MM.1S (cell line): ENCODE results near the gene NHLH2.

Source experiments
- CTCF ChIP-seq: fragments of 300-600 bp; sonication (generic); IDR thresholded peaks from 2 replicates; pipeline ENCODE4 v1.5.1; 2016; ENCODE audit warnings: antibody characterized with exemption, low read length, mixed read lengths
- EZH2 ChIP-seq: fragments of 300-600 bp; sonication (generic); optimal IDR thresholded peaks from 2 replicates; pipeline ENCODE3; 2017; ENCODE audit warnings: low read depth, mild to moderate bottlenecking, antibody characterized with exemption, low read length, mixed read lengths
- EZH2phosphoT487 ChIP-seq: fragments of 300-600 bp; sonication (generic); IDR thresholded peaks from 2 replicates; pipeline ENCODE4 v1.6.1; 2018; ENCODE audit warnings: antibody characterized with exemption, low read length

DNA sequence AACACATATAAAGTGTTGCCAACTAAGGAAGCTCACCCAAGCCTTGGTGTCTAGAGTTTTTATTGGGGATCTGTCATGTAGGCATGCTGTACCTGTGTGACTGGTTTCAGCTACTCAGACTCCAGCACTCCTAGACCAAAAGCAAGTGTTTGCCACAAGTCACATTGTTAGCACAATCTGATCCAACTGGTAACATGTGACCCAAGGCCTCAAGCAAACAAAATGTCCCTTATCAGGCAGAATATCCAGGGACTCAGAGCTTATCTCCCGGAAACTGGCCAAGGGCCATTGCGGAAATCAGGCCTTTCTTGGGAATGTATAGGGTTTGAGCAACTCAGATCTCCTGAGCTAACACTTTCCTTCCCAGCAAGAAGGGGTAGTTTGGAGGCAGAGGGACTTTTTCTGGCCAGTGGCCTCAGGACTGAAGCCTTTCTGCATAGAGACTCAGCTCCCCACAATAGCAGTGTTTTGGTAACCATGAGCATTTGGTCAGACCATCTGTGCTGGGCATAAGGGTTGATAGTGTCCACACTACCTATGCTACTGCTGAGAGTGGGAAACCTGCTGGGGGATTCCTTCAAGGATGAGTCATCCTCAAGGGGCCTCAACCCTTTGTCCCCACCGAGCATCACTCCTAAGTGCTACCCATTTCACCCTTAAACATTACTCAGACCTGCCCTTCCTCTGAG lies 29.6 kb downstream of the NHLH2 start:
- no peak for TF ChIP-seq CTCF
- no peak for TF ChIP-seq EZH2
- no peak for TF ChIP-seq EZH2phosphoT487
